Measurements from ENCODE around the gene ADAM8.

DNA sequence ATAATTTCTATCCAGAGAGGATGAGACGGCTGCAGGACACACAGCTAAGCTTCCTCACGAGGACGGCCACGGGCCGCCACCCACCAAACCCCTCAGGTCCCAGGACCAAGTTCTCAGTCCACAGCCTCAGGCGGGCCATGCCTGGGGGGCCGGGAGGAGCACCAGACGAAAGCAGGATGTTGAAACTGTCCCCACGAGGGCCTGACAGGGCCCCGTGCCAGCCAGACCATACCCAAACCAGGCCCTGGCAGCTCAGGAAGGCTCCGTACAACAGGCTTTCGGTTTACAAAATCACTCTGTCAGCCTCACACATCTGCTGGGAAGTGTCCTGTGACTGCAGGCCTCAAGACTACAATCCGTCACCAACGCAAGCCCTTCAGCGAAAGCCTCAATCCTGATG lies 17.5 kb upstream of the ADAM8 start:
- no peak for TF ChIP-seq CTCF (IDR thresholded peaks at IDR 0.05)
- TF ChIP-seq POLR2A (IDR thresholded peaks at IDR 0.05), result no peak
